Activated T-cell treated with anti-CD3 and anti-CD28 coated beads for 48 hours (primary cell): Measurements from ENCODE around the gene MCUB.
"Not testable (repeated sequence)": the region's sequence is repeated elsewhere in the genome, so short reads cannot be mapped to it uniquely, and the experiment has no call there.

ENCODE experiments used
- DNase-seq: peaks from one replicate; pipeline ENCODE4 v3.0.0-alpha.2; 2020; ENCODE audit warnings: low read depth

Gene MCUB, protein sequence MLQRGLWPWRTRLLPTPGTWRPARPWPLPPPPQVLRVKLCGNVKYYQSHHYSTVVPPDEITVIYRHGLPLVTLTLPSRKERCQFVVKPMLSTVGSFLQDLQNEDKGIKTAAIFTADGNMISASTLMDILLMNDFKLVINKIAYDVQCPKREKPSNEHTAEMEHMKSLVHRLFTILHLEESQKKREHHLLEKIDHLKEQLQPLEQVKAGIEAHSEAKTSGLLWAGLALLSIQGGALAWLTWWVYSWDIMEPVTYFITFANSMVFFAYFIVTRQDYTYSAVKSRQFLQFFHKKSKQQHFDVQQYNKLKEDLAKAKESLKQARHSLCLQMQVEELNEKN

DNA sequence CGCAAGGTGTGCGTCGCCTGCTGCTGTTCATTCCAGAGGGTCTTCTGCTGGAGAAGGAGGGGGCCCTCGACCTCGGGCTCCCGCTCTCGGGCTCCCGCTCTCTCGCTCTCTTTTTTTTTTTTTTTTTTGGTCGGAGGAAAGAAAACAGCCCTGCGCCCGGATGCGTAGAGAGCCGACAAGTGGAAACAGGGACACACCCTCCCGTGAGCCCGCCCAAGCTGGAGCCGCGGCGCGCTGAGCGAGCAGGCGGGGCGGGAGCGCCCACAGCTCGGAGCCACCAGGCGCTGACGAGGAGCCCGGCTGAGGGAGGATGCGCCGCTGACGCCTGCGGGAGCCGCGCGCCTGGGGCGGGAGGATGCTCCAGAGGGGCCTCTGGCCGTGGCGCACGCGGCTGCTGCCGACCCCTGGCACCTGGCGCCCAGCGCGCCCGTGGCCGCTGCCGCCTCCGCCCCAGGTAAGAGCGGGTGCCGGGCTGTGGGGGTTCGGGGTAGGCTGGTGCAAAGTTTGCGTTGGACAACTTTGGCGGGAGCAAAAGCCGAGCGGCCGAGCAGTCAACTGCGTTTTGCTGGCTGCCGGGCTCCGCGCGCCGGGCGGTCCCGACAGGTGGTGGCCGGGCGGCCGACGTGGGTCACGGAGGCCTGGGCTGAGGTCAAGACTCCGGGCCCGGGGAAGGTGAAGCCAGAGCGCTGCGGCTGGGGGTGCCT is at the start of gene MCUB:
MCUB (plus strand) TSS at position 264 of the 704 bp plus-strand sequence; CDS start at position 356, 92 bp downstream.
- DNase-seq = peak; percentile 91

DNA sequence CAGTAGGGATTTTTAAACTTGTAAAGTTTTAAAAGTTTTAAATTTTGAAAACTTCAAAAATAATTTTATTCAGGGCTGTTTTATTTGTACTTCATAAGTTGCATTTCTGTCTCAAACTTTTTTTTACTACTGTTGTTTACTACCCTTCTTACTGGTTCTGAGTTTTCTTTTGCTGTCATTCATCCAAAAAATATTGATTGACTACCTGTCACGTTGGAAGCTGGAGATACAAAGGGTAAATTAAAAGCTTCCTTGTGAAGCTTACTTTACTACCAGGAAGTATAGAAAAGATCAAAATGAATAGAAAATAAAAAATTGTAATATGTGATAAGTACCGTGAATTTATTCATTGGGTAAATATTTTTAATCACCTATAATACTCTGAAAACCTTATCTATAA is 49.4 kb upstream of the MCUB start:
- no peak for DNase-seq

DNA sequence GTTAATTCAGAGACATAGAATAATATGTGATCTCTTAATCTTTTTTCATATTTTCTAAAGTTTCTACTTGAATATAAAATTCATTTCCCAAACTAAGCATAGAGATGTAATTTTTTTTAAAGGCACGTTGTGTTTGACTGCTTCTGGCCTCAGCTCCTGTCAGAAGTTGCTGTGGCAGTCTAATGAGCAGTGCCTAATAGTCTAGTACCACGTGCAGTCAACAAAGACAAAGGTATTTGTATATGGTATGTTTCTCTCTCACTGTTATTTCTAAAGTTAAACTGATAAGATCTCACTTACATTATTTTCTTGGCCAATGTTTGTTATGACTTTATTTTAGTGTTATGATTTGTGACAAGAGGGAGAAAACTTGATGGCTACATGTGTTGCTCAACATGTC is 48.6 kb upstream of the MCUB start:
- DNase-seq = no peak

DNA sequence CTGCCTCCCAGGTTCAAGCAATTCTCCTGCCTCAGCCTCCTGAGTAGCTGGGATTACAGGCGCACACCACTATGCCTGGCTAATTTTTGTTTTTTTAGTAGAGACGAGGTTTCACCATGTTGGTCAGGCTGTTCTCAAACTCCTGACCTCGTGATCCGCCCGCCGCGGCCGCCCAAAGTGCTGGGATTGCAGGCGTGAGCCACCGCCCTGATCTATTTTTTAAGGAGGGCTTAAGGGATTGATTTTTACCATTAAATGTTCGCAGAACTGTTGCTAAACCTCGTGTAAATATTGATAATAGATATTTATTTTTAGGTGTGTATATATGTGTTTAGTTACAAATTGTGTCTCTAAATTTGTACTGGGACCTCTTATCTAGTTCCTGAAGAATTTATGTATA is 46.7 kb upstream of the MCUB start:
- DNase-seq = not testable (repeated sequence)

DNA sequence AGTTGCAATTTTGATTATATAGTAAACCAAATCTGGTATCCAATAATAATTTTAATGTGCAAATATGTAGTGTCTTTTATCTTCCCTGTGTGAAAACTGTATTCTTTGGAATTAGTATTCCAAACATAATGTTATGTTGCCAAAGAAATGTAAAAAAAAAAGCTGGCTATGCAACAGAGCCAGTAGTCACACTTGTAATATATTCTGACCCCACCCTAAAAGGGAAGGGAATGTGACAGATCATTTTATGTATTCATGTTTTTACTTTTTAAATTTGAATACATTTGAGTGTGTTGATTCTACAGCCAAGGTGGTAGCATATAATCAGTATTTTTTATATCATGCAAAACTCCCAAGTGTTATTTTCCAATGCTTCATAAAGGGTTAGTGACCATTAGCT is 27.9 kb upstream of the MCUB start:
- DNase-seq = no peak

- DNase-seq = no peak
These were observed 14.6 kb upstream of the MCUB start for GRCh38 chr4:109545401-109545800.

DNA sequence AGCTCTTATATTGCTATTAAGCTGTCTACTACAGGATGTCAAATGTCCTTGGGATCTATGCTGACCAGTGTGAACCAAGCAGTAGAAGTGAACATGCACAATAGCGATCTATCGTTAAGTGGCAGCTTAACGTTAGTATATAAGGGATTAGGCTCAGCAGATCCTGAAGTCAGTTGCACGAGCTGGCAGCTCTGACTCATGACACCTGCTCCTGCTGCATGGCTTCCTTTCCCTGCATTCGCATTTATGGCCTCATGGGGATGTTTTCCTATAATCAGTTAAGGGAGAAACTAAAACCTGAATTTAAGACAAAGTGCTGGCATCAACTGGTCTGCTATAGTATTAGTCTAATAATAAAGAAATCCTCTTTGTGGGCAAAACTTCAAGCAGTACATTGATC is 12.7 kb upstream of the MCUB start:
- DNase-seq = no peak

DNA sequence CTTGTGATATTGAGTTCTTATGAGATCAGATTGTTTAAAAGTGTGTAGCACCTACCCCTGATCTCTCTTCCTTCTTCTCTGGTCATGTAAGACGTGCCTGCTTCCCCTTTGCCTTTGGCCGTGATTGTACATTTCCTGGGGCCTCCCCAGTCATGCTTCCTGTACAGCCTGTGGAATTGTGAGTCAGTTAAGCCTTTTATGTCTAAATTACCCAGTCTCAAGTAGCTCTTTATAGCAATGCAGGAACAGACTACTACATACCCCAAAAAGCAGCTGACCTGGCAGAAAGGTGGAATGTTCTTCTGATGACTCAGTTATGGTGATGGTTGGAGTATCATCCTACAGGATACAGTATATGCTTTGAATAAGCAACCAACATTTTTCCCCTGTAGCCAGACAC is 11.4 kb upstream of the MCUB start:
- no peak for DNase-seq

DNA sequence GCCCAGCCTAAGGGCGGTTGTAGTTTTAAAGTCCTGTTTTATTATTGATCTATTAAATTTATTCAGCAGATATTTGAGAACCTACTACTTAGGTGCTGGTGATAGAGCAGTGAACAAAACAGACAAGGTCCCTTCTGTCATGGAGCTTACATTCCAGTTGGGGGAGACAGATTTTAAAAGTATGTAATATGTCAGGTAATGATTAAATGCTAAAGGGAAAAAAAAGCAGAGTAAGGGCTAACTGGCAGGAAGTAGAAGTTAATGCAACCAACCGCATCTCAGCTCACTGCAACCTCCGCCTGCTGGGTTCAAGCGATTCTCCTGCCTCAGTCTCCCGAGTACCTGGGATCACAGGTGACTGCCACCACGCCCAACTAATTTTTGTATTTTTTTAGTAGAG is 7.8 kb upstream of the MCUB start:
- DNase-seq = no peak

DNA sequence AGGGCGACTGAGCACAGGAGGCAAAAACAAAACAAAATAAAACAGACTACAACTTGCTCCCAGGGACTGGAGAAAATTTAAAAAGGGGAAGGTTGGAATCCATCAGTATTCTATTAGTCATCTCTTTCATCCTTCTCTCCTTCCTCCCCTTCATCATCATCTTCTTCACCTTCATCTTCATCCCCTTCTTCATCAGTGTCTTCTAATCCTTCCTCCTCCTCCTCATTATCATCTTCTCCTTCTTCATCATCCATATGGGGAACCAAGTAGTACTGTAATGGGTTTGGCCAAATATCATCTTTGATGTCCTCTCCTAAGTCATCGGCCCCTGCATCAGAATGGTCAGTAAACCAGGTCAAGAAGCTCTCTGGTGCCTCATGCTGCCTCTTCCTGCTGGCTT is 6.9 kb upstream of the MCUB start:
- no peak for DNase-seq

- DNase-seq = no peak
These were observed 5.1 kb upstream of the MCUB start for GRCh38 chr4:109554971-109555370.

DNA sequence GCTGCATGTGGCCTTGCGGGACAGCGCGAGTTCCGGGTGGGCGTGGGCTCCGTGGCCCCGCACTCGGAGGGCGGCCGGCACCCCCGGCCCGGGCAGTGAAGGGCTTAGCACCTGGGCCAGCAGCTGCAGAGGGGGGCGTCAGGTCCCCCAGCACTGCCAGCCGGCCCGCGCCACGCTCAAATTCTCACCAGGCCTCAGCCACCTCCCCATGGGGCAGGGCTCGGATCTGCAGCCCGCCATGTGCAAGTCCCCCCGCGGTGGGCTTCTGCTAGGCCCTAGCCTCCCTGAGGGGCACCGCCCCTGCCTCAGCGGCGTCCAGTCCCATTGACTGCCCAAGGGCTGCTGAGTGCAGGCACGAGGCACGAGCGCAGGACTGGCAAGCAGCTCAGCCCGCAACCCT is 2.6 kb upstream of the MCUB start:
- DNase-seq = no peak

DNA sequence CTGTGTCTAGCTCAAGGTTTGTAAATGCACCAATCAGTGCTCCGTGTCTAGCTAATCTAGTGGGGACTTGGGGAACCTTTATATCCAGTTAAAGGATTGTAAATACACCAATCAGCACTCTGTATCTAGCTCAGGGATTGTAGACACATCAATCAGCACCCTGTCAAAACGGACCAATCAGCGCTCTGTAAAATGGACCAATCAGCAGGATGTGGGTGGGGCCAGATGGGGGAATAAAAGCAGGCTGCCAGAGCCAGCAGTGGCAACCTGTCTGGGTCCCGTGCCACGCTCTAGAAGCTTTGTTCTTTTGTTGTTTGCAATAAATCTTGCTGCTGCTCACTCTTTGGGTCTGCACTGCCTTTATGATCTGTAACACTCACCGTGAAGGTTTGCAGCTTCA is 2.0 kb upstream of the MCUB start:
- DNase-seq = not testable (repeated sequence)

DNA sequence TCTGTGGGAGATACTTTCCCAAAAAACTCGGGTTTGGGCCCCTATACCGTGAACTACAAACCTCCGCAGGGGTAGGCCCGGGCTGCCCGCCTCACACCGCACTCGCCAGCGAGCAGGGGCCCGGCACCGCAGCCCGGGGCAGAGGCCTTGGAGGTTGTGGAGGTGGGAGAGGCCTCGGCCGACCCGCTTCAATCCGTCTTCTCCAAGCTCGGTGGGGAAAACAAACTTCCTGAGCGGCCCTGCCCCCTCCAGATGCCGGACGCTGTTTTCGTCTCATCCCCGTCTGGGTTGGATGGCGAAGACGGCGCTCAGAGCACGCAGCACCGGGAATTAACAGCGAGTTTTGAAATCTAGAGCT is 442 bp upstream of the MCUB start:
- no peak for DNase-seq

- DNase-seq = peak; percentile 52
These were observed 828 bp downstream of the MCUB start for GRCh38 chr4:109560687-109561461.

DNA sequence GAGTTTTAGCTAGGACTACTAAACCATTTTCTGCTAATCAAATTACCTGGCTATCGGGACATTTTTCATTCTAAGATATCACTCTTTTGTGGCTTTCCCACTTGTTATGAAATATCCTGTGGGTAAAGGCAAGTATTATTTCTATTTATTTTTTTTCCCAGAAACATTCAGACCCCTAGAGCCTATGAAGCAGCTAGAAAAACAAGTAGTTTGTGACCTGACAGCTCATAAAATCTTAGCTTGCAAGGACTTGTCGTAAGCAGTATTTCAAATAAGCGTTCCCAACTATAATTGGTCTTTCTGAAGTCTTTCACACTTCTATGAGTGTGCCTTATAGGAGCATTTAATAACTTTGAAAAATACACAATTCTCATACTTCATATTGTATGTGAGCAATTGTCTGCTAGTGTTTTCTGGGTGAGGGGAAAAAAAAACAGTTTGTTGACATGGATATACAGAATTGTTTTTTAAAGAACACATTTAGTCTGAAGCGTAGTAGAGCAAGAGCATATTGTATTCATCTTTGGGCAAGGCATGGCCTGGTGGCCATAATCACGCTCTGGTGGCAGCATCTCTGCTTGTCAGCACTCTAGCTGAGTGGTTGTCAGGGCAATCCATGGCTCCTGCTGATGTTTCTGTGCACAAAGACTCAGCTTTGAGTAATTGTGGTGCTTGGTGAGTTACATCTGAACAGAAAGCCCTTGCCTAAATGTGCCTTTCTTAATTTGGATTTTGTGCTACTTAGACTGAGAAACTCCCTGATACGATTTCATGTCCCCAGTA is 2.6 kb downstream of the MCUB start:
- no peak for DNase-seq

GRCh38 chr4:109571494-109571893 is 11.4 kb downstream of the MCUB start:
- DNase-seq = no peak

DNA sequence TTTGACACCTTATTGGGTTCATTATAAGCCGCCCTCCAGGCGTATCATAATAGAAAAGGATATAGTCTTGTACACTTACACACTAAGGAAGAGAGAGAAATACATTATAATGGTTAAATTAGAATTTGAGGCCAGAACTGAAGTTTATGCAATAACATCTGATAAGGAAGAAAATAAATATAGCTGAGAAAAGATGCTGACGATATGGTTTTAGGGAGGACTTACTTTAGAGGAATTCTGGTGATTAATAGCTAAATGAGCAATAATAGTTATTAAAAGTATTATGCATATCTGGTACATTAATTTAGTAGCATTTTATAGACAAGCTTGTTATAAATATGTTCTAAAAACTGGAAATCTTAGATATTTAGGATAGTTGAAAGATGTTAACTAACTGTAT is 12.1 kb downstream of the MCUB start:
- DNase-seq = no peak

DNA sequence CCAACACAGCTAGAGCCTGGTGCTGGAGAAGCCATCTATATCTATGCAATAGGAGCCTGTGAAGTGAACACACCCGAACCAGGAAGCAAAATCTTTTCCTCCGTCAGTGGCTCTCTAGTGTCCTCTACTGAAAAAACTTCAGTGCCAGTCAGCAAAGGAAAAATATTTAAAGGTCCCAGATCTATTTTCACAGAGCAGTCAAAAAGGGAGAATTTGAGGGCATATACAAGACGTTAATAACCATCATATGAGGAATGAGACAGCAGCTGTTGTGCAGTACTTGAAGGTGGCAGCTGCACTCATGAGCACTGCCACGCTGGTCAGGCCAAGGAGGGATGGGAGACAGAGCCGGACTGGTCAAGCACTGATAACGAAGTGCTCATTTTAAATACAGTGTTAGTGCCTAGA is 14.4 kb downstream of the MCUB start:
- DNase-seq = no peak

DNA sequence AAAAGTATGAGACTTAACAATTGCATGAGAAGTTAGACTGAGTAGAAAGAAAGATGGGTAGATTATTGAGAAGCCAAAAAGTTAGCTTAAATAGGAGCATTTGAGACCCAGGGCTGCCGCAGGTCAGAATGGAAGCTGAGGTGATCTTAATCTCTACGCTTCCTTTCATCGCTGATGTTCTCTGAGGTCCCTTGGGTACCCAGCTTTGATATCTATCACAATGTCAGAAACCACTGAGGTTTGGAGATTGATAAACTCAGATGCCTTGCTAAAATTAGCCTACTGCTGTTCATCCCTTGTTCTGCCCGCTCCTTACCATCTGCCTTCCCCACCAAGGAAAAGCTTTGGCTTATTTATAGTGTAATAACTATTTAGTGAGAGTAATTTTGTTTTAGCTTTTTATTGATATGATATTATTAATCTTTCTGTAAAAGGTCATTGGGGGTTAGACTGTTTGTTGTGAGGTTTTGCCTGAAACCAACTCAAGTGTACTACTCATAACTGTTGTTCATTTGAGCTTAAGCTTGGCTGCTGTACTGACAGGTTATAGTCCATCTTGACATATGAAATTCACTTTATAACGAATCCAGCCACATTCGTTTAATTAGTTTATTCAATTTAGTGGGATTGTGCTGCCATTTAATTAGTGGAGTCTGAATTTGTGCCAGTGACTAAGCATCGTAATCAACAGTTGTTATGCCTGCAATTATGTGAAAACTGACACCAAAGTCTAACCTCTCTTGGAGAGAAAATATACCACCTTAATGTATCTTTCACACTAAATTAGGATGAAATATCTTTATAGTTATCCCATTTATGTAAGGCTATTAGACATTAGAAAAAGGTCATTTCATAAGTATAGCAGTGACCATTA is 15.1 kb downstream of the MCUB start:
- no peak for DNase-seq

GRCh38 chr4:109576462-109576861 is 16.4 kb downstream of the MCUB start:
- no peak for DNase-seq
